ENCODE data around the gene FANCD2.

FANCD2 gene

GRCh38 chr3:10026084-10026890 is at the start of gene FANCD2:
TSS of gene FANCD2 (plus strand) at chr3:10026437. CDS start at chr3:10028658, 2,221 bp downstream.
- ChIA-PET POLR2A (interaction anchor here (0.7 to 1.9 kb wide), 8 partner anchors 8 to 162 kb away, joined by 3 to 11 read pairs (median 4); partner anchors contain the start of genes CRELD1, EMC3 and PRRT3), CTCF (no interaction called here)
- peak within 1 kb of the TSS; percentile 82 for H3K4me3 ChIP-seq (ENCODE audit: low read depth, low read length)
- H3K27ac ChIP-seq (ENCODE audit: extremely low read depth, low read depth, low read length): peak within 1 kb of the TSS; percentile 86
- H3K4me1 ChIP-seq (ENCODE audit: control insufficient read depth, insufficient read depth, low read length): peaks cover 2% of the 10 kb centered on the region; the same call in 1 of the 2 replicates
- peaks cover 35 to 59% of the 10 kb centered on the region in 2 experiments; a peak in 2 of 3 replicates for H3K36me3 ChIP-seq (ENCODE audit: control insufficient read depth in 2 of 2, insufficient read depth in 1 of 2, low read length in 2 of 2)
- no peaks in the 10 kb centered on the region for H3K9me3 ChIP-seq (ENCODE audit: control insufficient read depth, insufficient read depth, low read depth, low read length)
- 0 out of 2 replicates have a peak, but pooled peaks have one; percentile 19 for TF ChIP-seq GLIS1 (tag by site-specific recombination; IDR thresholded peaks at IDR 0.05)
- peak; percentile 100 for TF ChIP-seq ZBTB21 (tag by site-specific recombination; IDR thresholded peaks at IDR 0.05)
- TF ChIP-seq ZNF624 (tag by site-specific recombination; IDR thresholded peaks at IDR 0.05): no peak
- TF ChIP-seq ZNF433 (tag by site-specific recombination; IDR thresholded peaks at IDR 0.05; ENCODE audit: low read depth): no peak
- TF ChIP-seq, protein P1, sequence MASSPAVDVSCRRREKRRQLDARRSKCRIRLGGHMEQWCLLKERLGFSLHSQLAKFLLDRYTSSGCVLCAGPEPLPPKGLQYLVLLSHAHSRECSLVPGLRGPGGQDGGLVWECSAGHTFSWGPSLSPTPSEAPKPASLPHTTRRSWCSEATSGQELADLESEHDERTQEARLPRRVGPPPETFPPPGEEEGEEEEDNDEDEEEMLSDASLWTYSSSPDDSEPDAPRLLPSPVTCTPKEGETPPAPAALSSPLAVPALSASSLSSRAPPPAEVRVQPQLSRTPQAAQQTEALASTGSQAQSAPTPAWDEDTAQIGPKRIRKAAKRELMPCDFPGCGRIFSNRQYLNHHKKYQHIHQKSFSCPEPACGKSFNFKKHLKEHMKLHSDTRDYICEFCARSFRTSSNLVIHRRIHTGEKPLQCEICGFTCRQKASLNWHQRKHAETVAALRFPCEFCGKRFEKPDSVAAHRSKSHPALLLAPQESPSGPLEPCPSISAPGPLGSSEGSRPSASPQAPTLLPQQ (tag by site-specific recombination; IDR thresholded peaks at IDR 0.05): peak; percentile 73
- TF ChIP-seq MEIS1 (CRISPR knock-in tag; IDR thresholded peaks at IDR 0.05; ENCODE audit: borderline replicate concordance): no peak
- 0 out of 2 replicates have a peak, but pooled peaks have one; percentile 15 for TF ChIP-seq MYNN (tag by site-specific recombination; IDR thresholded peaks at IDR 0.05; ENCODE audit: borderline replicate concordance)
- TF ChIP-seq ZNF335 (tag by site-specific recombination; conservative IDR thresholded peaks at IDR 0.05): peak; percentile 78
- peak; percentile 65; the same call in 1 of the 2 replicates for TF ChIP-seq ZNF10 (tag by site-specific recombination; IDR thresholded peaks at IDR 0.05)
- peak; percentile 90 for TF ChIP-seq ZNF660 (tag by site-specific recombination; IDR thresholded peaks at IDR 0.05)
- TF ChIP-seq ZNF18 (tag by site-specific recombination; IDR thresholded peaks at IDR 0.05): peak; percentile 33; the same call in 1 of the 2 replicates
- peak; percentile 91; the same call in 1 of the 2 replicates for TF ChIP-seq ZNF2 (tag by site-specific recombination; IDR thresholded peaks at IDR 0.05)
- TF ChIP-seq ZSCAN30 (tag by site-specific recombination; IDR thresholded peaks at IDR 0.05): 0 out of 2 replicates have a peak, but pooled peaks have one; percentile 48
- peak; percentile 70 for TF ChIP-seq SP3 (tag by site-specific recombination; IDR thresholded peaks at IDR 0.05)
- TF ChIP-seq, protein P2, sequence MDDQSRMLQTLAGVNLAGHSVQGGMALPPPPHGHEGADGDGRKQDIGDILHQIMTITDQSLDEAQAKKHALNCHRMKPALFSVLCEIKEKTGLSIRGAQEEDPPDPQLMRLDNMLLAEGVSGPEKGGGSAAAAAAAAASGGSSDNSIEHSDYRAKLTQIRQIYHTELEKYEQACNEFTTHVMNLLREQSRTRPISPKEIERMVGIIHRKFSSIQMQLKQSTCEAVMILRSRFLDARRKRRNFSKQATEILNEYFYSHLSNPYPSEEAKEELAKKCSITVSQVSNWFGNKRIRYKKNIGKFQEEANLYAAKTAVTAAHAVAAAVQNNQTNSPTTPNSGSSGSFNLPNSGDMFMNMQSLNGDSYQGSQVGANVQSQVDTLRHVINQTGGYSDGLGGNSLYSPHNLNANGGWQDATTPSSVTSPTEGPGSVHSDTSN (CRISPR knock-in tag; IDR thresholded peaks at IDR 0.05): peak; percentile 76; the same call in 1 of the 2 replicates
- peak; percentile 17; the same call in 1 of the 2 replicates for TF ChIP-seq KLF9 (tag by site-specific recombination; IDR thresholded peaks at IDR 0.05; ENCODE audit: low read depth)
- TF ChIP-seq ZBTB20 (tag by site-specific recombination; IDR thresholded peaks at IDR 0.05): peak; percentile 79
- peak; percentile 100 for TF ChIP-seq ZNF629 (tag by site-specific recombination; IDR thresholded peaks at IDR 0.05)
- TF ChIP-seq ZNF391 (tag by site-specific recombination; IDR thresholded peaks at IDR 0.05; ENCODE audit: borderline replicate concordance, low read depth): peak; percentile 84; the same call in 1 of the 2 replicates
- peak; percentile 75; the same call in 1 of the 2 replicates for TF ChIP-seq ZBTB7A (tag by site-specific recombination; IDR thresholded peaks at IDR 0.05; ENCODE audit: low read depth)
- TF ChIP-seq BCL11A (tag by site-specific recombination; IDR thresholded peaks at IDR 0.05; ENCODE audit: low read depth): 0 out of 2 replicates have a peak, but pooled peaks have one; percentile 29
- TF ChIP-seq KLF8 (tag by site-specific recombination; IDR thresholded peaks at IDR 0.05): peak; percentile 89
- peak; percentile 22; the same call in 1 of the 2 replicates for TF ChIP-seq REPIN1 (tag by site-specific recombination; IDR thresholded peaks at IDR 0.05; ENCODE audit: low read depth)
- TF ChIP-seq ZNF175 (tag by site-specific recombination; IDR thresholded peaks at IDR 0.05): no peak
- TF ChIP-seq HOXC10 (CRISPR knock-in tag; IDR thresholded peaks at IDR 0.05): 0 out of 2 replicates have a peak, but pooled peaks have one; percentile 80
- 0 out of 2 replicates have a peak, but pooled peaks have one; percentile 15 for TF ChIP-seq ZSCAN16 (tag by site-specific recombination; IDR thresholded peaks at IDR 0.05)
- peak; percentile 96 for TF ChIP-seq ZNF449 (tag by site-specific recombination; IDR thresholded peaks at IDR 0.05)
- peak; percentile 49; the same call in 1 of the 2 replicates for TF ChIP-seq KLF1 (tag by site-specific recombination; IDR thresholded peaks at IDR 0.05)
- TF ChIP-seq ZBTB17 (tag by site-specific recombination; IDR thresholded peaks at IDR 0.05): peak; percentile 97
- peak; percentile 74 for TF ChIP-seq SCRT2 (tag by site-specific recombination; IDR thresholded peaks at IDR 0.05)
- TF ChIP-seq ZNF24 (tag by site-specific recombination; IDR thresholded peaks at IDR 0.05): peak; percentile 72
- TF ChIP-seq ZNF596 (tag by site-specific recombination; IDR thresholded peaks at IDR 0.05): no peak
- no peak for TF ChIP-seq ZNF626 (tag by site-specific recombination; IDR thresholded peaks at IDR 0.05)
